Occipital lobe (tissue), 2 donors: ENCODE measurements around the gene TRPT1. TPM values are rescaled to one million over a fixed set of nuclear protein-coding genes. Genes with fewer than 3 reads are reported as not detected.

Source experiments
- DNase-seq: peaks from one replicate; lab custom pipeline; 2025; lab: John Stamatoyannopoulos, UW
- total RNA-seq: library from RNA; depleted of rRNA; stranded (reverse); fragments of >200 nt; gene quantifications from one replicate; pipeline ENCODE4 v1.2.3, GENCODE V29; 2014

TRPT1 gene
- total RNA-seq, 1 donor from 2014 or later, result 7.3 TPM

DNA sequence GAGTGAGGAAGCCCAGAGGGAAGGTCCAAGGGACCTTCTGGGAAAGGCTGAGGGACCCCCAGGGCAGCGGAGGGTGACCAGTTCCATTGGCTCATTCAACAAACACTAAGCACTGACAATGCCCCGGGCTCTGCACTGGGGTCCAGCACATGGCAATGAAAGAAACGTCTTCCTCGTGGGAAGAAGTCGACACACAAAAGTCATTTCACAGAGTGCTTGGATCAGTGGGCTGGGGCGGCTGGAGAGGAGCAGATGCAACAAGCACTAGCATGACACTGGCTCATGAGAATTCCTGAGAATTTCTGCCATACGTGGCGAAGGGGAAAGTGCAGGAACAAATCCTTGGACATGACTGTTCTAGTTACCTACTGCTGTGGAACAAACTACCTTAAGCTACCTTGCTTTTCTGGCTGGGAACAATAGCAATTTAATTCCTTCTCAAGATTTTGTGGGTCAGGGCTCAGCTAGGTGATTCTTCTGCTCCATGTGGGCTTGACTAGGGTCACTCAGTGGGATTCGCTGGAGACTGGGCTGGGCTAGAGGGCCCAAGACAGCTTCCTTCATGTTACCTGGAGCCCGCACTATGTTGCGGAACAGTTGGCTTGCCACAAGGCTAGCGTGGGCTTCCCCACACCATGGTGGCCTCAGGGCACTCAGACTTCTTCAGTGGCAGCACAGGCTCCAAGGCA is 46.9 kb downstream of the TRPT1 start:
- DNase-seq, result no peak

DNA sequence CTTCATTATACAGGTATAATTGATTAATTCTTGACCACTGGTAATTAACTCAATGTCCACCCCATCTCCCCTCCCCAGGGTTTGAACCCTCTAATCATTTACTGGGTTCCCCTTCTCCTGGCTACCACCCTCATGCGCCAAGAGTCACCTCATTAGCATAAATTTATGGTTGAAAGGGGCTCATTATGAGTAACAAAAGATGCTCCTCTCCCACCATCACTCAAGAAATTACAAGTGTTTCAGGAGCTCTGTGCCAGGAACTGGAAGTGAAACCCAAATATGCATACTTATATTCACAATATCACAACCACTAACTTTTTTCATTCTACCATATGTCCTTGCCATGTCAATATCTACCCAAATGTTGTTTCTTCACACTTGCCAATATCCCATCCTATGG is 47.8 kb downstream of the TRPT1 start:
- DNase-seq, result no peak

- DNase-seq, result no peak
Observed at GRCh38 chr11:64176751-64177150, 49.2 kb downstream of the TRPT1 start.

Other genes with a start within 250 kb of the TRPT1 start
- gene OTUB1, start 239.7 kb downstream of the TRPT1 start, total RNA-seq, result 25.3 TPM
- gene FLRT1, start 190.3 kb downstream of the TRPT1 start, total RNA-seq, result 5.0 TPM
- gene MACROD1, start 60.1 kb downstream of the TRPT1 start, total RNA-seq, result 16.2 TPM
- gene STIP1, start 40.0 kb downstream of the TRPT1 start, total RNA-seq, result 69.4 TPM
- 1.6 TPM for gene FERMT3, start 19.5 kb downstream of the TRPT1 start, total RNA-seq
- 11.2 TPM for gene NUDT22, start 88 bp upstream of the TRPT1 start, total RNA-seq
- gene DNAJC4, start 4.4 kb upstream of the TRPT1 start, total RNA-seq, result 5.6 TPM
- gene VEGFB, start 8.4 kb upstream of the TRPT1 start, total RNA-seq, result 9.5 TPM
- gene FKBP2, start 14.9 kb upstream of the TRPT1 start, total RNA-seq, result 17.5 TPM
- gene PPP1R14B, start 20.8 kb upstream of the TRPT1 start, total RNA-seq, result 74.2 TPM
- gene PLCB3, start 25.3 kb upstream of the TRPT1 start, total RNA-seq, result 9.2 TPM
- 28.2 TPM for gene BAD, start 58.5 kb upstream of the TRPT1 start, total RNA-seq
- 9.7 TPM for gene GPR137, start 59.7 kb upstream of the TRPT1 start, total RNA-seq
- 3.0 TPM for gene KCNK4, start 65.1 kb upstream of the TRPT1 start, total RNA-seq
- gene CATSPERZ, start 74.2 kb upstream of the TRPT1 start, total RNA-seq, result 1.7 TPM
- gene ESRRA, start 79.3 kb upstream of the TRPT1 start, total RNA-seq, result 14.2 TPM
- gene TRMT112, start 91.4 kb upstream of the TRPT1 start, total RNA-seq, result 81.9 TPM
- 93.0 TPM for gene PRDX5, start 91.9 kb upstream of the TRPT1 start, total RNA-seq
- 1.4 TPM for gene CCDC88B, start 114.0 kb upstream of the TRPT1 start, total RNA-seq
- gene RPS6KA4, start 133.0 kb upstream of the TRPT1 start, total RNA-seq, result 10.0 TPM